ENCODE data around the gene FBXW4.

Gene FBXW4

DNA sequence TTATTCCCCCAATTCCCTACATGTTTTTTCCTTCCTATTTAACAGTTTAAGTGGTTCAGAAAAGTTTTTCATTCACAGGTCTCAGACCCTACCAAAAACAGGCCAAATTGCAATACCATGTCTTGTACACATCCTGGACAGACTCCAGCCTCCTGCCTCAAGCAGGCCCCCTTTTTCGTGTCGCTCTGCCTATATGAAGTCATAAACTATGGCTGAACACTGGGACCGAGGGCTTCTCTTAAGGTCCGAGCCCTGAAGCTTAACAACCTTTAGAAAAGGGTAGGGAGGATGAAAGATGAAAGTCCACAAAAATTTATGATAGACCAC, 1.4 kb downstream of the FBXW4 start:
- peak; percentile 45 for DNase-seq (ENCODE audit: extremely low spot score)
- ChIA-PET POLR2A (interaction anchor here (0.7 to 1.9 kb wide), 7 partner anchors 11 to 91 kb away, joined by 3 to 7 read pairs (median 4); no protein-coding TSS in a partner anchor), CTCF (interaction anchor here (1.9 kb wide), 1 partner anchor 91 kb away, joined by 5 read pairs; no protein-coding TSS in a partner anchor)
- TF ChIP-seq FOXM1 (IDR thresholded peaks at IDR 0.05; ENCODE audit: borderline replicate concordance) = no peak
- TF ChIP-seq ELF4 (IDR thresholded peaks at IDR 0.05) = no peak
- TF ChIP-seq NFRKB (IDR thresholded peaks at IDR 0.05) = no peak
- TF ChIP-seq, protein P1, sequence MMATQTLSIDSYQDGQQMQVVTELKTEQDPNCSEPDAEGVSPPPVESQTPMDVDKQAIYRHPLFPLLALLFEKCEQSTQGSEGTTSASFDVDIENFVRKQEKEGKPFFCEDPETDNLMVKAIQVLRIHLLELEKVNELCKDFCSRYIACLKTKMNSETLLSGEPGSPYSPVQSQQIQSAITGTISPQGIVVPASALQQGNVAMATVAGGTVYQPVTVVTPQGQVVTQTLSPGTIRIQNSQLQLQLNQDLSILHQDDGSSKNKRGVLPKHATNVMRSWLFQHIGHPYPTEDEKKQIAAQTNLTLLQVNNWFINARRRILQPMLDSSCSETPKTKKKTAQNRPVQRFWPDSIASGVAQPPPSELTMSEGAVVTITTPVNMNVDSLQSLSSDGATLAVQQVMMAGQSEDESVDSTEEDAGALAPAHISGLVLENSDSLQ (IDR thresholded peaks at IDR 0.05) = no peak
- no peak for TF ChIP-seq TARDBP (IDR thresholded peaks at IDR 0.05)
- no peak for TF ChIP-seq LEF1 (IDR thresholded peaks at IDR 0.05; ENCODE audit: borderline replicate concordance)
- TF ChIP-seq SP1 (IDR thresholded peaks at IDR 0.05) = no peak
- no peak for TF ChIP-seq BHLHE40 (IDR thresholded peaks at IDR 0.05; ENCODE audit: borderline replicate concordance)
- TF ChIP-seq FOXA1 (IDR thresholded peaks at IDR 0.05) = no peak
- no peak for TF ChIP-seq ZNF384 (IDR thresholded peaks at IDR 0.05)
- TF ChIP-seq FOXK2 (IDR thresholded peaks at IDR 0.05) = no peak
- no peak for TF ChIP-seq ARNT (IDR thresholded peaks at IDR 0.05)
- TF ChIP-seq CTBP1 (IDR thresholded peaks at IDR 0.05; ENCODE audit: borderline replicate concordance) = no peak
- TF ChIP-seq HDGF (IDR thresholded peaks at IDR 0.05; ENCODE audit: borderline replicate concordance) = no peak

DNA sequence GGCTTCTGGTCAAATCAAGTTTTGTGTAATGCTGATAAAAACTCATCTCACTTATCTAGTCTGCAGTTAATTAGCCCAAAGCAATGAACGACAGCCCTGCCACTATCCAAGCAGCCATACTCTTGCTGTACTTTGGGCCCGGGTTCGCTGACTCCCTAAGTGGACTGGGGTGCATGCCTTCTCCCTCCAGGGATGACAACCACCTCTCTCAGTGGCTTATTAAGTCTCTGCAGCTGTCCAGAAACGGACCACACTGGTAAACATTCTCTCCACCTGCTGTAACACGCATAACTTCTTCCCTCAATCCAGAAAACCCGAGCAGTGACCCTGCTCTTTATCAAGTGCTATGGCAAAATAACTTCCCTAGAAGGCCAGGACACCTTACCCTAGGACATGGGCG, 3.9 kb downstream of the FBXW4 start:
- ChIA-PET POLR2A (no interaction called here), CTCF (no interaction called here)
- TF ChIP-seq ELF4 (IDR thresholded peaks at IDR 0.05) = no peak
- TF ChIP-seq FOXK2 (IDR thresholded peaks at IDR 0.05) = no peak
- TF ChIP-seq FOXM1 (IDR thresholded peaks at IDR 0.05; ENCODE audit: borderline replicate concordance) = no peak
- no peak for TF ChIP-seq FOXA1 (IDR thresholded peaks at IDR 0.05)
- DNase-seq (ENCODE audit: extremely low spot score) = no peak

DNA sequence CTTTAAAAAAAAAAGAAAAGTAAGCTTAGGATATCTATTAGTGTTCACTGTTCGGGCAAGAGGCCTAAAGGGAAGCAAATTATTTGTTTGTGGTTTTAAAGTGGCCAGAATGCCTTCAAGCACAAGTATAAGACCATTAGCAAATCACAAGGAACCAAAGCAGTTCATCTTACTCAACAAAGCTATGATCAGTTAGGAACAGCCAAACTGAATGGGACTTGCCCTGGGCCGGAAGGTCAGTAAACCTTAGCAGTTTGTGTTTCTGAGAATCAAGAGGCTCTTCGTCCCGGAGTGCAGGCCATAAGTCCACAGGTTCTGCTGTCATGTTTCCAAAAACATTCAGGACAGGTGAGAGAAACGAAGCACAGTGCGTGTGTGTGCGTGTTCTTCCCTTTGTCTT, 4.5 kb downstream of the FBXW4 start:
- no peak for TF ChIP-seq TARDBP (IDR thresholded peaks at IDR 0.05)
- TF ChIP-seq, protein P1 (IDR thresholded peaks at IDR 0.05) = no peak
- ChIA-PET CTCF (interaction anchor here (1.3 kb wide), 1 partner anchor 10 kb away, joined by 3 read pairs; no protein-coding TSS in a partner anchor), POLR2A (no interaction called here)
- no peak for DNase-seq (ENCODE audit: extremely low spot score)

DNA sequence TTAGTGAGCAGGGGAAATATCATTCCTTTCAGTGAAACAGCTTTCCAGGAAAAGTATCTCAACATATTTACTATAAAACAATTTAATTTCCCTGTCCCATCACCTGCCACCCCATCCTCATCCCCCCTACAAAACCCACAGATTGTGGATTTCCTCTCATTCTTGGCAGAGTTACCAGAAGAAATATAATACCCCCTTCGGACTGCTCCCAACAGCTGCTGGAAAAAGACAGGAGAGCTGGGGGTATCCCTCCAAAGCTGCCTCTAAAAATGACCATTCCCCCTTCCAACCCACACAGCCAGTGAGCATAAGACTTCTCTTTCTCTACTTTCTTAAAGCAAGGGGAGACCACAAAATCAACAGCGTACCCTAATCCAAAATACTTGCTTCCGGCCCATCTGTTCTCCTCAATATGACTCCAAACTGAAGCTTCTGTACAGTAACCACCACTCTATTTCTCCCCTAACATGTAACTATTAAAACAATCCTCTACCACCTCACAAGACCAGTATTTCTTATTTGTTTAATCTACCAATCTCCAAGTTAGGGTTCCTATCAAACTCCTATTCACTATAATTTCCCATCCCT, 7.8 kb downstream of the FBXW4 start:
- ChIA-PET POLR2A (no interaction called here), CTCF (interaction anchor here (0.6 kb wide), 1 partner anchor 220 kb away, joined by 3 read pairs; no protein-coding TSS in a partner anchor)
- TF ChIP-seq SP1 (IDR thresholded peaks at IDR 0.05) (no peak), FOXA1 (IDR thresholded peaks at IDR 0.05) (no peak), LEF1 (IDR thresholded peaks at IDR 0.05; ENCODE audit: borderline replicate concordance) (no peak), L3MBTL2 (conservative IDR thresholded peaks at IDR 0.05) (no peak), BHLHE40 (IDR thresholded peaks at IDR 0.05; ENCODE audit: borderline replicate concordance) (no peak), SUZ12 (IDR thresholded peaks at IDR 0.05) (no peak), ELF4 (IDR thresholded peaks at IDR 0.05) (no peak), FOXK2 (IDR thresholded peaks at IDR 0.05) (no peak), CTBP1 (IDR thresholded peaks at IDR 0.05; ENCODE audit: borderline replicate concordance) (no peak), ZNF384 (IDR thresholded peaks at IDR 0.05) (no peak), TARDBP (IDR thresholded peaks at IDR 0.05) (no peak), NFRKB (IDR thresholded peaks at IDR 0.05) (no peak), ARNT (IDR thresholded peaks at IDR 0.05) (no peak), HDGF (IDR thresholded peaks at IDR 0.05; ENCODE audit: borderline replicate concordance) (no peak), FOXM1 (IDR thresholded peaks at IDR 0.05; ENCODE audit: borderline replicate concordance) (no peak)
- TF ChIP-seq, protein P1 (IDR thresholded peaks at IDR 0.05) = no peak
- no peak for DNase-seq (ENCODE audit: extremely low spot score)

DNA sequence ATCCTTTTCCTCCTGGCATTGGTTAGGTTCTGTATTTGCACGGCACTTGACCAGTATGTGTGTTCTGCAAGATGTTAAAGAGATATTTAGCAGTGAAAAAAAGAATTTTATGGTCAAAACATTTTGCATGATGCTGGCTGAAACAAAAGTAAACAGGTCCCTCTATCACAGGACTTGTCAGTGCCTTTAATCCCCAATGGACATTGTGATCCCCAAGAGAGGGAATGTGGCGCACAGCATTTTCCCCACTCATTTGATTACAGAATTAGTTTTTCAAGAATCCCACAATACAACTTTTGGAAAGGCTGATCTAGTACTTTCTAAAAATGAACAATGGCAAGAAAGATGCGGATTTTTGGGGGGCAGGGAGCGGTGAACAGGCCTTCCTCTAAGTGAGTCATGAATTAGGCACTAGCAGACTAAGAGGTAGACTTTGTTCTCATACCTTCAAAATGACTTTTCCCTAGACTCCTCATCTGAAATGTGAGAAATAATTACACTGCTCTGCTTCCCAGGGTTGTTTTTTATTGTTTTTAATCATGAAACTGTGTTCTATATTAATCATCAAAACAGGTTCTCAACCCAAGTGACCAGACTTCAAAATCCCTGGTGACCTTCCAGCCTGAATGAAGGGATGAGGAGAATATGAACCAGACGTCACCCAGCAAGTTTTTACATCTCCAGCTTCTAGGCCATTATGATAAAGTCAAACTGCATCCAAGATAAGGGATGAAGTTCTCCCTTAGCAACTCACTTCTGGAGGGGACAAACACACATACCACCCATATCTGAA, 8.6 kb downstream of the FBXW4 start:
- DNase-seq (ENCODE audit: extremely low spot score) = no peak
- POLR2A ChIA-PET = no interaction called here
- CTCF ChIA-PET = interaction anchor here (0.6 kb wide), 1 partner anchor 219 kb away, joined by 3 read pairs; no protein-coding TSS in a partner anchor
- TF ChIP-seq LEF1 (IDR thresholded peaks at IDR 0.05; ENCODE audit: borderline replicate concordance) (no peak), HDGF (IDR thresholded peaks at IDR 0.05; ENCODE audit: borderline replicate concordance) (no peak), FOXK2 (IDR thresholded peaks at IDR 0.05) (no peak), ELF4 (IDR thresholded peaks at IDR 0.05) (no peak), ZNF384 (IDR thresholded peaks at IDR 0.05) (no peak), SUZ12 (IDR thresholded peaks at IDR 0.05) (no peak), CTBP1 (IDR thresholded peaks at IDR 0.05; ENCODE audit: borderline replicate concordance) (no peak)
- TF ChIP-seq, protein P1 (IDR thresholded peaks at IDR 0.05) = no peak

DNA sequence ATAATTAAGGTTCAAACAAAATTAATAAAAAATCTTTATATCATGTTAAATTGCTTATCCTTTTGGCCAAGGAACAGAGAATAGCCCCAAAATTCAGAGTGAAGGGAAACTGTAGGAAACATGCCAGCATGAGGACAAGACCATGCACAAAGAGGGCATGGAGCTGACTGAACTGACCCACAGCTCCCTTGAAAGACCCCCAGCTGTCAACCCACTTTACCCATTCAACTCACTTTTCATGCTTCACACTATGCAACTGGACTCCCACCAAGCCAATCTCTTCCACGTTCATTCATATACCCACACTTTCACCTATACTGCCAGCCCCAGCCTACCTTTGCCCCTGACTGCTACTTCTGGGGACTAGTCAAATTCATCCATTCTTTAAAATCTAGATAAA, 10.2 kb downstream of the FBXW4 start:
- ChIA-PET POLR2A (no interaction called here), CTCF (interaction anchor here (1.2 kb wide), 1 partner anchor 643 kb away, joined by 6 read pairs; no protein-coding TSS in a partner anchor)
- DNase-seq (ENCODE audit: extremely low spot score) = no peak
- TF ChIP-seq BHLHE40 (IDR thresholded peaks at IDR 0.05; ENCODE audit: borderline replicate concordance) (no peak), ZNF384 (IDR thresholded peaks at IDR 0.05) (no peak)

Measured in HEK293T (cell line).